ENCODE data around the gene TAF1D.
"Not testable (repeated sequence)": the region's sequence is repeated elsewhere in the genome, so short reads cannot be mapped to it uniquely, and the experiment has no call there.

TAF1D gene

DNA sequence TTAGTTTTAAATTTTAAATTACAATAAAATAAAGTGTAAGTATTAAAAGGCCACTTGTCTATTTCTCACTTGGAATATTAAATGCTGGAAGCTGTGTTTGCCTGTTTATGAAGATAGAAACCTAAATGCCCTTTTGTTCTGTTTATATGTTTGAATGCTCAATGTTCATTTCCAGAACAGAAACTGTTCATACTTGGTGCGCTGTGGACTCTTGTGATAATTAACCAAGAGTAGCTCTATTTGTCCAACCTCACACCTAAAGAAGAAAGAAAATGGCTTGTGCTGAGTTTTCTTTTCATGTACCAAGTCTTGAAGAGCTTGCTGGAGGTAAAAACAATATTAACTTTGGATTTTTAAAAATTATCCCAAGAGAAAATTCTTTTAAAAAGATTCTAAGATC is 5.8 kb upstream of the TAF1D start:
- no peak for DNase-seq (ENCODE audit: low spot score)

DNA sequence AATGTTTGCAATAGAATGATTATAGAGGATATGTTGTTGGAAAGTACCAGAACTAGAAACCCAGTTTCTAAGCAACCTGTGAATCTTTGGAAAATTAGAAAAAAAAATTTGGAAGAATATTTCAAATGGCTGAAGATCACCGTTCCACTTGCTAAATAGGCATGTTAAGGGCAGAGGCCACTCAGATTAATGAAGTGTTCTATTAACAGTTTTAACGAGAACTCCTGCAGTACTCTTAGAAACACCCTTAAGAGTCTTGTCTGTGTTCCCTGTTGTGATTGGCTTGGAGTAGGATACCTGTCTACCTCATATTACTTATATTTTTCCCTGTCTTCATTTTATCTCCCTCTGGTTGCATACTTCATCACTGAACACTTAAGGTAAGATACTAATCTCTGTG is 4.8 kb upstream of the TAF1D start:
- no peak for DNase-seq (ENCODE audit: low spot score)

GRCh38 chr11:93745005-93745755 is 3.9 kb upstream of the TAF1D start:
- not testable (repeated sequence) for DNase-seq (ENCODE audit: low spot score)

DNA sequence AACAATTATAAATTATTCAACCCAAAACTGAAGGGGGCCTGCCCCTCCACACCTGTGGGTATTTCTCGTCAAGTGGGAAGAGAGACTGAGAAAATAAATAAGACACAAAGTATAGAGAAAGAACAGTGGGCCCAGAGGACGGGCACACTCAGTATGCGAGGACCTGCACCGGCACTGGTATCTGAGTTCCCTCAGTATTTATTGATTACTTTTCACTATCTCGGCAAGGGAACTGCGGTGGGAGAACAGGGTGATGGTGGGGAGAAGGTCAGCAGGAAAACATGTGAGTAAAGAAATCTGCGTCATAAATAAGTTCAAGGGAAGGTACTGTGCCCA is 3.3 kb upstream of the TAF1D start:
- DNase-seq (ENCODE audit: low spot score), result no peak

GRCh38 chr11:93743291-93743690 is 2.0 kb upstream of the TAF1D start:
- no peak for DNase-seq (ENCODE audit: low spot score)

DNA sequence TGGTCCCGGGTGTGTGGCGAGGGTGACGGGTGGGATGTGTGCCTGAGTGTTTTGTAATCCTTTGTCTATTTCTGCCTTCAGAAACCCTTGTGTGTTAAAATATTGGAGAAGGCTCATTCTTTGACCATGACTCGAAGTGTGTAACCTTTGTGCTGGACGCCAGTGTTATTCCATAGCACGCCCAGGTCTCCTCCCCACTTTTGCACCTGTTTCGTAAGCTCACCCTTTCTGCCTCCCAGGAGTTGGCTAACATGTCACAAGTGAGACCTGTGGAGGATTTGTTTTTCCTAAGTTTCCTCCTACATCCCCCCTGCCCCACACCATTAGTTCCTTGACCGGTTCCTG is 559 bp upstream of the TAF1D start:
- DNase-seq (ENCODE audit: low spot score), result no peak

- DNase-seq (ENCODE audit: low spot score), result peak; percentile 74
Observed at GRCh38 chr11:93740730-93741093, 583 bp downstream of the TAF1D start.

DNA sequence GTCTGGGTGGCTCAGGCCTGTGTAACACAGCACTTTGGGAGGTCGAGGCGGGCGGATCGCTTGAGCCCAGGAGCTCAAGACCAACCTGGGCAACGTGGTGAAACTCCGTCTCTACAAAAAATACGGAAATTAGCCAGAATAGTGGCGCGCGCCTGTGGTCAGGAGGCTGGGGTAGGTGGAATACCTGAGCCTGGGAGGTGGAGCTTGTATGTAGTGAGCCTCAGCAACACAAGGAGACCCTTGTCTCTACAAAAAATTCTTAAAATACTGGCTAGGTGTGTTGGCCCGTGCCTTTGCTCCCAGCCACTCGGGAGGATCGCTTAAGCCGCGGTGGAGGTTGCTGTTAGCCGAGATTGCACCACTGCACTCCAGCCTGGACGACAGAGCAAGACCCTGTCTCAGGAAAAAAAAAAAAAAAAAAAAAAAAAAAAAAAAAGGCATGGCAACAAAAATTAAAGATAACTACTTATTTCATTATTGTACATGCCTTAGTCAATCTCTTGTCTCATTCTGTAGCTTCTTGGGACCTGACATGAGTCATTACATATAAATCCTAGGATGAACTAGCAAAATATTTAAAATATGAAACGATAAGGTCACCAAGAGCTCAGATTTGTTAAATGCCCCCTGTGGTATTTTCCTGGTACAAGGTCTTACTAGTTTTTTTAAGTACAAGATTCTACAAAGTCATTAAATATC is 1.1 kb downstream of the TAF1D start:
- DNase-seq (ENCODE audit: low spot score), result peak; percentile 53

DNA sequence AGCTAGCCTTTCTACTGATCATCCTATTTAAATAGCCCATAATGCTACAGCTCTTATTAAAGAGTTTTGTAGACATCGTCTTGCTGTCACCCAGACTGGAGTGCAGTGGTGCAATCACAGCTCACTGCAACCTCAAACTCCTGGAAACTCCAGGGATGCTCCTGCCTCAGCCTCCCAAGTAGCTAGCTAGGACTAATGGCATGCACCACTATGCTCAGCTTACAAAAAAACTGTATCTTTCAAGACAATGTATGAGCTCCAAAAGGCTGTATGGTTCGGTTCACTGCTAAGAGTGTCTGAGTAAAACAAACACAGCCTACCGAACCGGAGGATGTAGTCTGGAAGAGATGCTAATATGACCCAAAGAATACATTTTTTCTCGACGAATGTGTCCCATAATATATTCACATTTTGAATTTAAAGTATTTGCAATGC is 2.6 kb downstream of the TAF1D start:
- no peak for DNase-seq (ENCODE audit: low spot score)

DNA sequence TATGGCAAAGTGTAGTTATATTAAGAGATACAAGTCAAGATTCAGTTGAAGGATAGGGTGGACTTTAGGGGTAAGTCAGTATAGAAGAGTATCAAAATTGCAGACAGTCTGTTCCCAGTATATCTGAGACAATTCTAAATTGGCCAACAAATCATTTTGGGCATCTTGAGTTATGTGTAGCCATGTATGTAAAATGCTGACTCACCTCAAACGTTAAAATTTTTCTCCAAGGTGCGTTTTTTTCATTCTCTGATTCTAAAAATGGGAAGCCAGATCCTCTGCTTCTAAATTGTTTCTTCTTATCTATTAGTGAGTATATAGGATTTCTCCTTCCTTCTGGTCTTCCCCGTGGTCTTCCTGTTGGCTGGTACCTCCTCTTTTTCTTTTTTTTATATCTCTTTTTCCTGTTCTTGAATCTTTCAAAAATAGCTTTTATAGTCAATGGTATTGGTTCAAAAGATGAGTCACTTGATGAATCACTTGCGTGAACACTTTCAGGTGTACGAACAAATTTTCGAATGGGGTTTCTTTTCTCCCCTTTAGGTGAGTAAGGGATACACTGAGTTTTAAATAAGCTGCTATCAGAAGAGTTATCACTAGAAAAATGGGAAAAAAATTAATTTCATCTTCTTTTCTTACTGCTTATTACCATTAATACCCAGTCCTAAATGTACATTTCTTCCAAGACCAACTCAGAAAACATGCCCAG is 3.2 kb downstream of the TAF1D start:
- DNase-seq (ENCODE audit: low spot score), result peak; percentile 67

- no peak for DNase-seq (ENCODE audit: low spot score)
Observed at GRCh38 chr11:93736129-93736528, 5.2 kb downstream of the TAF1D start.

DNA sequence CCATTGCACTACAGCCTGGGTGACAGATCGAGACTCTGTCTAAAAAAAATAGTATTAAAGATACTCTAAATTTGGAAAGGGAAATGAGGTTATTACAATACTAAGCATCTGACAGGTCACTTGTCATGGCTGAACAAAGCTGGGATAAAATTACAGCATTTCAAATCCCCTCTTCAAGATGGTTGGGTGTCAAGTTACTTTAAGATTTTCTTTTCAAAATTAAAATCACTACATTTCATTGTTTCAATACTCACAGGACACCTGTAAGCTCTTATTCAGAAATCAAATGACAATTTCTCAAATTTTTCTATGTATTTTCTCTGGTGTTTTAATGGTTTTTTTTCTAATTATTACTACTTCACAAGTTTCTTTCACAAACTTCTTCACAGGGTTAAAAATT is 5.7 kb downstream of the TAF1D start:
- DNase-seq (ENCODE audit: low spot score), result no peak

DNA sequence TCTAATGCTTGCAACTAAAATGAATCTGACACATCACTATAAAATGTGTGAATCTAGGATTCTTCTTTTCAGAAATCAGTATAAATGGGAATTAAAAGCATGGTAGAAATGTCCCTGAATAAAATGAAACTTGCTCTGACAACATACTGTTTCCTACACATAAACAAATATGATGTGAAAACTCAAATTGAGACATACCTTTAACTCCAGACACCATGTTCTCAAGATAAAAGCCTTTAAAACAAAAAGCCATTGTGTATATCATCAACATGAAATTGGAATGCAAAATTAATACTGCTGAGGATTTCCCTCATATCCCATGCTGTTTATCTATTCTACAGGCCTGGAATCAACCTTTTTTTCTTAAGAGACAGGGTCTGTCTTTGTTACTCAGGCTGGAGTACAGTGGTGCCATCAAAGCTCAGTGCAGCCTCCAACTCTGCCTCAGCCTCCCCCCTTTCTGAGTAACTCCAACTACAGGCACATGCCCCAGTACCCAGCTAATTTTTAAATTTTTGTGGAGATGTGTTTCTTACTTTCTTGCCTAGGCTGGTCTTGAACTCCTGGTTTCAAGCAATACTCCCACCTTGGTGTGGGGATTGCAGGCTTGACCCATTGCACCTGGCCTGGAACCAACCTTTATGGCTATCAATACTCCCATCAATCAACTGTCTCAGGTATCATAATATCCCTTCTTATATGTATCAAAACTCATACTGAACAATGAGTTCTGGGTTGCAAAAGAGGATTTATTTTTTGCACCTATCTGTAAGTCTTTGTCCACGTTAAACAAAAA is 6.7 kb downstream of the TAF1D start:
- DNase-seq (ENCODE audit: low spot score), result no peak

GRCh38 chr11:93733474-93733873 is 7.8 kb downstream of the TAF1D start:
- no peak for DNase-seq (ENCODE audit: low spot score)

GRCh38 chr11:93732237-93732892 is 8.9 kb downstream of the TAF1D start:
- no peak for DNase-seq (ENCODE audit: low spot score)

DNA sequence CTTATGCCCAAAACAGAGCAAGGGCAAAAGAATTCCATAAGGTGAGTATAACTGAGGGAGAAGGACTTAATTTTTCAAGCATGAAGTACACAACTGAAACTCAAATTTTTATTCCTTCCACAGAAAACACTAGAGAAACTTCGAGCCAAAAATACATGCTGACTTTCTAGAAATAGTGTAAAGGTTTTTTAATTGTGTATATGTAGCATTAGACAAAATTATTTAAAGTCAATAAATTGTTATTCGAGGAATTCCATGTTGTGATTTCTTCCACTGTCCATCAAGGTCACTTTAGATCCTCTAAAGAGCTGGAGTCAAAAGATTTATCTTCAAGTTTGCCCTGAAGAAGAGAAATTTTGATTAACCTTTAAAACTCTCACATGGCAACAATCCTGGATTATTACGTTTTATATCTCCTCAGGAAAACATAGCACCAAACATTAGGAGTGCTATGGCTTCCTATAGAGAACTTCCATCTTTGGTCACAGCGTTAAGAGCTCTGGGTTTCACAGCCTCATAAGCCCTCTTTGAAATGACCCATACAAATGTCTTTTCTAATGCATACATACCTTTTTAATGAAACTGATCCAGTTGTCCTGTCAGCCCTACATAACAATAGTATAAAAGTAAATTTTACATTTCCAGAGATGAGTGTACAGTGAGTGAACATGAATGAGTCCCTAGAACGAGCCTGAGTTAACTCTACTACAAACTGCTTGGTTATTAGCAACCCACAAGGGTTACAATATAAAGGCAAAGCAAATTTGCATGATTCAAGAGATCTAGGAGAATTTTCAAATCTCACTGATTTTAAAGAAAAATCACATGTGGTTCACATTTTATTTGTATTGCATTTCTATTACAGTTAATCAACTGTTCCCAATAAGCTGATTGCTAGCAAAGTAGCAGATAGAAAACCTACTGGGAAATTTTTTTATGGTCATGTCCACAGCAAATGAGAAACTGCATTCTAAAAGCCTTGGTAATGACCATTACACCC is 10.9 kb downstream of the TAF1D start:
- DNase-seq (ENCODE audit: low spot score), result no peak

DNA sequence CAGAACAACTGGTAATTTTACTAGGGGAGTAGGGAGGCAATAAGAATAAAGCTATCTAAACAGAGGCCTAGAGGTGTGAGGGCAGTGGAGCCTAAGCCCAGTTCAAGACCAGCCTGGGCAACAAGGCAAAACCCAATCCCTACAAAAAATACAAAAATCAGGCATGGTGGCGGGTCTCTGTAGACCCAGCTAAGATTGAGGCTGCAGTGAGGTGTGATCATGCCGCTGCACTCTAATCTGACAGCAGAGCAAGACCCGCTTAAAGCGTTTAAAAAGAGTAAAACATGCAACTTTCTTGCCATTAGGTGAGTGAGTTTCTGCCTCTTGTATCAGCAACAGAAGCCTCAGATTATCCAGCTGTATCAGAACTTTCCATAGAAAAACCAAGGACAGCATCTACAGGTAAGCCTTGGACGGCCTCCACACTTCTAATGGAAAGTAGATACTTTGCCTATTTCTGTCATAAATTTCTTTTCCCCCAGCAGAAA is 12.1 kb downstream of the TAF1D start:
- DNase-seq (ENCODE audit: low spot score), result no peak

DNA sequence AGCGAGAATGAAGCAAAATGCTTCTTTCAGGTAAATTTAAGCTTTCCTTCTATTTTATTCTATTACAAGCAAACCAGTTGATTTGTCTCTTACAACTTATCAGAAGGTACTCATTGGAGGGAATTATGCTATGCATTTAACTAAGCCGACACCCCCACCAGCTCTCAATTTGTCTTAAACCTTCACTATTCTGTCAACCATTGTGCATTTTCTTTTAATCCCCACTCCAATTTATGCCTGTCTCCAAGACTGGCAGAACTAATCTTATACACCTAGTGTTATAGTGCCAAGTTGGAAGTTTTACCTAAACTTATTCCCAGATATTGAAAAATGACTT is 12.5 kb downstream of the TAF1D start:
- no peak for DNase-seq (ENCODE audit: low spot score)

- DNase-seq (ENCODE audit: low spot score), result no peak
Observed at GRCh38 chr11:93727985-93728791, 13.1 kb downstream of the TAF1D start.

- DNase-seq (ENCODE audit: low spot score), result no peak
Observed at GRCh38 chr11:93724089-93724488, 17.2 kb downstream of the TAF1D start.
